ENCODE measurements around the gene FOXB2. TPM values are rescaled to one million over a fixed set of nuclear protein-coding genes. Genes with fewer than 3 reads are reported as not detected.

The FOXB2 gene
- total RNA-seq, 1 experiment from 2014 or later, result not detected

DNA sequence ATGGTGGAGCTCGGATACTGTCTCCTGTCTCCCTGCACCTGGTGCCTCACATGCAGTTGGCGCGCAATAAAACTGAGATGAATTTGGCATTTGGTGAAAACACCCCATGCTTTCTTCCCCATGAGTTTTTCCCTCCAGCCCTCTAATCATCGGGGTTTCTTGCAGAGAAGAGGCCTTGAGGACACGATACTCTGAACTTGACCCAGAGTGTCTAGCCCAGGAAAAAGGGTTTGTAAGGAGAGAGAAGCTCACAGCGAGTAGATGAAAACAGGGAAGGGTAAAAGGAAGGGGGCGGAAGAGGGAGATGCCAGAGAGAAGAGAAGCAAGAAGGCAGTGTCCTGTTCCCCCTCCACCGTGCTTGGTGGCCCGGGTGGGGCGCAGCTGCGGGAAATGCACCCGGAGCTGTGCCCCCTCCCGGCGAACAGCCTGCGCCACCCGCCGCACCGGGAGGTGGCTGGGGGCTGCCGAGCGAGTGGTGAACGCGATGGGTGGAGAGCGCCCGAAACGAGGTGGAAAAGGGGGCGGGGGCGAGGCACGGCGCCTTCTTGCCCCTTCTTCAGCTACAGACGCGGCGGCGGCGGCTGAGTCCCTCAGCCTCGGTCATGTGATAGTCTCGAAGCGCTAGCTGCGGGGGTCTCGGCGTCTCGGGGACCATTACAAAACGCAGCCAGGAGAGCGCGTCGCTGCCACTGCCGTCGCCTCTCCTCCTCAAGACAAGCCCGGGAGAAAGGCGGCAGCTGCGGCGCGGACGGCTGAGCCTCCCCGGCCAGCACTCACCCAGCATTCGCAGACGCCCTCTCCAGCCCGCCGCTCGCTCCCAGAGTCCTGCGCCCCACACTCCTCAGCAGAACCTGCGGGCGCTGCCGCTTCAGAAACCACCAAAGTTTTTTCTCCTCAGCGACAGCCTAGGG, 1.1 kb upstream of the FOXB2 start:
- H3K4me2 ChIP-seq (ENCODE audit: low read depth, low read length, poor library complexity, severe bottlenecking), result no peak overlapping the region
- no peak for DNase-seq
- no peaks in the 10 kb centered on the region for H3K9me3 ChIP-seq (ENCODE audit: low read length)

DNA sequence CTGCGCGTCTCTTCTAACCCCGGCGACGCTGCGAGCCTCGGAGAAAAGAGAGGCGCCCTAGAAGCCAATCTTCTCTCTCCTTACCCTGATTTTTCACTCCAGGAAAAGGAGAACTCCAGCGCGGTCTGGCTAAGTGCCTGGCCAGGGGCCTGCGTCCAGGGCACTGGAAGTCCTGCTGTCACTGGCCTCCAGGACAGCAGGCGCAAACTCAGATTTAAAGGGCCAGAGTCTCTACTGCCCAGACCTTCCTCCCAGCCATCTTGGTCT, 553 bp upstream of the FOXB2 start:
- H3K27me3 ChIP-seq (ENCODE audit: low read length), result no peaks in the 10 kb centered on the region

More for the DNA sequence above, 1.1 kb upstream of the FOXB2 start:
- H4K20me1 ChIP-seq (ENCODE audit: insufficient read depth, low read depth, low read length), result no peaks in the 10 kb centered on the region
- H3K79me2 ChIP-seq (ENCODE audit: low read length), result no peaks in the 10 kb centered on the region
- no peak overlapping the region for H3K27ac ChIP-seq (ENCODE audit: low read length)
- no peaks in the 10 kb centered on the region for H3K4me1 ChIP-seq (ENCODE audit: low read length)
- H2AFZ ChIP-seq (ENCODE audit: low read length), result no peak overlapping the region
- no peaks in the 10 kb centered on the region for H3K27me3 ChIP-seq (ENCODE audit: low read length)
- no peaks in the 10 kb centered on the region for H3K9me2 ChIP-seq (replicated peaks; ENCODE audit: insufficient read depth, low read length)
- H3K9ac ChIP-seq (ENCODE audit: low read length), result no peak overlapping the region
- H3K4me3 ChIP-seq (ENCODE audit: low read length), result no peak overlapping the region
- no peaks in the 10 kb centered on the region for H3K36me3 ChIP-seq (ENCODE audit: insufficient read depth, low read length)

DNA sequence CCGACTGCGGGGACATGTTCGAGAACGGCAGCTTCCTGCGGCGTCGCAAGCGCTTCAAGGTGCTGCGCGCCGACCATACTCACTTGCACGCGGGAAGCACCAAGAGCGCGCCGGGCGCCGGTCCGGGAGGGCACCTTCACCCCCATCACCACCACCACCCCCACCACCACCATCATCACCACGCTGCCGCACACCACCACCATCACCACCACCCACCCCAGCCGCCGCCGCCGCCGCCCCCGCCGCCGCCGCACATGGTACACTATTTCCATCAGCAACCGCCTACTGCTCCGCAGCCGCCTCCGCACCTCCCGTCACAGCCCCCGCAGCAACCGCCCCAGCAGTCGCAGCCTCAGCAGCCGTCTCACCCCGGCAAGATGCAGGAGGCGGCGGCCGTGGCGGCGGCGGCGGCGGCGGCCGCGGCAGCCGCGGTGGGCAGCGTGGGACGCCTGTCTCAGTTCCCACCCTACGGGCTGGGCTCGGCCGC, 514 bp downstream of the FOXB2 start:
- Histone ChIP-seq H4K20me1 (ENCODE audit: insufficient read depth, low read depth, low read length) (no peaks in the 10 kb centered on the region), H2AFZ (ENCODE audit: low read length) (no peak overlapping the region), H3K4me3 (ENCODE audit: low read length) (no peak overlapping the region), H3K27me3 (ENCODE audit: low read length) (no peaks in the 10 kb centered on the region), H3K4me1 (ENCODE audit: low read length) (no peaks in the 10 kb centered on the region), H3K9me3 (ENCODE audit: low read length) (no peaks in the 10 kb centered on the region), H3K36me3 (ENCODE audit: insufficient read depth, low read length) (no peaks in the 10 kb centered on the region), H3K27ac (ENCODE audit: low read length) (no peak overlapping the region), H3K9me2 (replicated peaks; ENCODE audit: insufficient read depth, low read length) (no peaks in the 10 kb centered on the region), H3K4me2 (ENCODE audit: low read depth, low read length, poor library complexity, severe bottlenecking) (no peak overlapping the region), H3K79me2 (ENCODE audit: low read length) (no peaks in the 10 kb centered on the region), H3K9ac (ENCODE audit: low read length) (no peak overlapping the region)
- no peak for DNase-seq

More for the DNA sequence above, 553 bp upstream of the FOXB2 start:
- no peak overlapping the region for H3K4me3 ChIP-seq (ENCODE audit: low read length)
- no peaks in the 10 kb centered on the region for H3K36me3 ChIP-seq (ENCODE audit: insufficient read depth, low read length)
- no peak overlapping the region for H3K9ac ChIP-seq (ENCODE audit: low read length)
- DNase-seq, result no peak
- H3K27ac ChIP-seq (ENCODE audit: low read length), result no peak overlapping the region
- no peaks in the 10 kb centered on the region for H3K9me2 ChIP-seq (replicated peaks; ENCODE audit: insufficient read depth, low read length)
- H3K9me3 ChIP-seq (ENCODE audit: low read length), result no peaks in the 10 kb centered on the region
- H3K79me2 ChIP-seq (ENCODE audit: low read length), result no peaks in the 10 kb centered on the region
- no peaks in the 10 kb centered on the region for H4K20me1 ChIP-seq (ENCODE audit: insufficient read depth, low read depth, low read length)
- H3K4me1 ChIP-seq (ENCODE audit: low read length), result no peaks in the 10 kb centered on the region
- no peak overlapping the region for H2AFZ ChIP-seq (ENCODE audit: low read length)
- no peak overlapping the region for H3K4me2 ChIP-seq (ENCODE audit: low read depth, low read length, poor library complexity, severe bottlenecking)

DNA sequence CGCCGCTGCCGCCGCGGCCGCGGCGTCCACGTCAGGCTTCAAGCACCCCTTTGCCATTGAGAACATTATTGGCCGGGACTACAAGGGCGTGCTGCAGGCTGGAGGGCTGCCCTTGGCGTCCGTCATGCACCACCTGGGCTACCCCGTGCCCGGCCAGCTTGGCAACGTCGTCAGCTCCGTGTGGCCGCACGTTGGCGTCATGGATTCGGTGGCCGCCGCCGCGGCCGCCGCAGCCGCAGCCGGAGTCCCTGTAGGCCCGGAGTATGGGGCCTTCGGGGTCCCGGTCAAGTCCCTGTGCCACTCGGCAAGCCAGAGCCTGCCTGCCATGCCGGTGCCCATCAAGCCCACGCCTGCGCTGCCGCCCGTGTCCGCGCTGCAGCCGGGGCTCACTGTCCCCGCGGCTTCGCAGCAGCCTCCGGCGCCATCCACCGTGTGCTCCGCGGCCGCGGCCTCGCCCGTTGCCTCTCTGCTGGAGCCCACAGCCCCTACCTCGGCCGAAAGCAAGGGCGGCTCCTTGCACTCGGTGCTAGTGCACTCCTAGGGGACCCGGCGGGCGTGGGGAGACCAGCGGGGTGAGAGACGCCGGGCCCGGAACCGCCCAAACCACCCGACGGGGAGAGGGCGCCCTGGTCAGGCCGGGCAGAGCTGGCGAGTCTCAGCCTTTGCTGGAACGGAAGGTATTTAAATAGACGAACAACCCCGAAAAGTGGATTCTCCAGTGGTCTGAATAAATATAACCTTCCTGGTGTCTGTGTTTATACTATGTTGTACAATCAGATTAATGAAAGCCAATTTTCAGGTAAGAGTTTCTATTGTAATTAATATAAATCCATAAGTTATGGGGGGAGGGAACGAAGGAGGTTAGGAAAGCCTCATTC, 1.2 kb downstream of the FOXB2 start:
- Histone ChIP-seq H3K9me2 (replicated peaks; ENCODE audit: insufficient read depth, low read length) (no peaks in the 10 kb centered on the region), H3K4me1 (ENCODE audit: low read length) (no peaks in the 10 kb centered on the region), H3K36me3 (ENCODE audit: insufficient read depth, low read length) (no peaks in the 10 kb centered on the region), H3K27me3 (ENCODE audit: low read length) (no peaks in the 10 kb centered on the region), H3K9me3 (ENCODE audit: low read length) (no peaks in the 10 kb centered on the region), H3K27ac (ENCODE audit: low read length) (no peak overlapping the region), H2AFZ (ENCODE audit: low read length) (no peak overlapping the region), H3K4me3 (ENCODE audit: low read length) (no peak overlapping the region), H3K79me2 (ENCODE audit: low read length) (no peaks in the 10 kb centered on the region), H3K4me2 (ENCODE audit: low read depth, low read length, poor library complexity, severe bottlenecking) (no peak overlapping the region), H3K9ac (ENCODE audit: low read length) (no peak overlapping the region), H4K20me1 (ENCODE audit: insufficient read depth, low read depth, low read length) (no peaks in the 10 kb centered on the region)
- no peak for DNase-seq

DNA sequence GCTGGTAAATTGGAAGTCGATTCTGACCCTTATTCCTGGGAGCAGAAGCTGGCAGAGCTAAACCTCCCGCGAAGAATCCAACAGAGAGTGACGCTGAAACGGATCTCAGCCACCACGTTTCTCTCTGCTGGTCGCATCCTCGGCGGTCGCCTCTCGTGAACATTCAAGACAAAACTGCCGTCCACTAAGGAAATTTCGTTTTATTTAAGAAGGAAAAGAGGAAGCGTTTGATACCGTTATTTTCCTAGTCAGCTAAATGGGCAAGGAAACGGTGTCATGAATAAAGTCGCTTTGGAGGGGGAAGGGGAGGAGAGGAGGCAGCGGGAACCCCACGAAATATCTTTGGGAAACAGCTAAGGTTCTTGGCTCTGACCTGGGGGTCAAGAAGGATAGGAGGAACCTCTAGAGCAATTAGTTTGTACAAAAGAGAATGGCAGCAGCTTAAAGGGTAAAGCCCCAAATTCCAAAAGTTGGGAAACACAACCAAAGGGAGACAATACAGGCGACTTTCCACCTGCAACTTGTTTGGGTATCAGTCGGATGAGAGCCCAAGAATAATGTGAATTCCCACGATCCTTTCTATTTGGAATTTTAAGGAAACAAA, 1.9 kb downstream of the FOXB2 start:
- Histone ChIP-seq H3K79me2 (ENCODE audit: low read length) (no peaks in the 10 kb centered on the region), H3K27ac (ENCODE audit: low read length) (no peak overlapping the region), H3K36me3 (ENCODE audit: insufficient read depth, low read length) (no peaks in the 10 kb centered on the region), H3K4me1 (ENCODE audit: low read length) (no peaks in the 10 kb centered on the region), H3K4me2 (ENCODE audit: low read depth, low read length, poor library complexity, severe bottlenecking) (no peak overlapping the region), H4K20me1 (ENCODE audit: insufficient read depth, low read depth, low read length) (no peaks in the 10 kb centered on the region), H3K4me3 (ENCODE audit: low read length) (no peak overlapping the region), H2AFZ (ENCODE audit: low read length) (no peak overlapping the region), H3K9me3 (ENCODE audit: low read length) (no peaks in the 10 kb centered on the region), H3K9ac (ENCODE audit: low read length) (no peak overlapping the region), H3K27me3 (ENCODE audit: low read length) (no peaks in the 10 kb centered on the region), H3K9me2 (replicated peaks; ENCODE audit: insufficient read depth, low read length) (no peaks in the 10 kb centered on the region)
- DNase-seq, result no peak

DNA sequence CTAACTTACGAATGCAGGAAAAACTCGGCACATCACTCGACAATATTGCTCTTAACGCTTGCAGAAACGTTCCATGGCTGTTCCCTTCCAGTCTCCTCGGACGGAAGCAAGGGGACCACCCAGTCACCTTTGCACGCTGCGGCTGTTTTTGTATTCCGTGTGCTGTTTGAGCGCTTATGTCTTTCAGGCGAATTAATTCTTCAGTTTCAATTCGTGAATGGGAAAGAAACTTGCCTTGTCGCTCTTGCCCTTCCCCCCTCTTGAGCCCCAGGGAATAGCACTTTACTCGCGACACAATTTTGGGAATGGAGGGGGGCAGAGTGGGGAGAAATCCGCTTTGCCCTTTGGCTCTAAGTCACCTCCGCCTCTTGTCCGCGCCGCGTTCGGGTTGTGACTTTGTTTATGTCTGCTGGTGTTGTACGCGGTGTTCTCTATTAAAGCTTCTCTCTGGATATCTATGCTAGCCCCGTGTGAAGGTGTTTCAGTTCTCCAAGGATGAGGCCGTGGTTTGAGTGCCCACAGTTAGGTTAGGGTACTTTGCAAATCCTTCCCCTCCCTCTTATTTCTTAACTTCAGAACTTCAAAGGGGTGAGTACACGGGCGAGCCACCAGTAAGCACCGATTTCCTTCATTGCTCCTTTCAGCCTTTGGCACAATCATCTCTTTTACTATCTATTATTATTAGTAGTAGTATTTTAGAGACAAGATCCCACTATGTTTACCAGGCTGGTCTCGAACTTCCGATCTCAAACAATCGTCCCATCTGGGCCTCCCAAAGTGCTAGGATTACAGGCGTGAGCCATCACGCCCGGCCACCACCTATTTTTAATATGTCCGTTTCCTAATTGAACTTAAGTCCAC, 2.7 kb downstream of the FOXB2 start:
- Histone ChIP-seq H3K79me2 (ENCODE audit: low read length) (no peaks in the 10 kb centered on the region), H3K4me2 (ENCODE audit: low read depth, low read length, poor library complexity, severe bottlenecking) (no peak overlapping the region), H3K27me3 (ENCODE audit: low read length) (no peaks in the 10 kb centered on the region), H4K20me1 (ENCODE audit: insufficient read depth, low read depth, low read length) (no peaks in the 10 kb centered on the region), H3K9me3 (ENCODE audit: low read length) (no peaks in the 10 kb centered on the region), H3K36me3 (ENCODE audit: insufficient read depth, low read length) (no peaks in the 10 kb centered on the region), H3K4me1 (ENCODE audit: low read length) (no peaks in the 10 kb centered on the region), H3K4me3 (ENCODE audit: low read length) (no peak overlapping the region), H3K9me2 (replicated peaks; ENCODE audit: insufficient read depth, low read length) (no peaks in the 10 kb centered on the region), H2AFZ (ENCODE audit: low read length) (no peak overlapping the region), H3K9ac (ENCODE audit: low read length) (no peak overlapping the region), H3K27ac (ENCODE audit: low read length) (no peak overlapping the region)
- DNase-seq, result no peak

DNA sequence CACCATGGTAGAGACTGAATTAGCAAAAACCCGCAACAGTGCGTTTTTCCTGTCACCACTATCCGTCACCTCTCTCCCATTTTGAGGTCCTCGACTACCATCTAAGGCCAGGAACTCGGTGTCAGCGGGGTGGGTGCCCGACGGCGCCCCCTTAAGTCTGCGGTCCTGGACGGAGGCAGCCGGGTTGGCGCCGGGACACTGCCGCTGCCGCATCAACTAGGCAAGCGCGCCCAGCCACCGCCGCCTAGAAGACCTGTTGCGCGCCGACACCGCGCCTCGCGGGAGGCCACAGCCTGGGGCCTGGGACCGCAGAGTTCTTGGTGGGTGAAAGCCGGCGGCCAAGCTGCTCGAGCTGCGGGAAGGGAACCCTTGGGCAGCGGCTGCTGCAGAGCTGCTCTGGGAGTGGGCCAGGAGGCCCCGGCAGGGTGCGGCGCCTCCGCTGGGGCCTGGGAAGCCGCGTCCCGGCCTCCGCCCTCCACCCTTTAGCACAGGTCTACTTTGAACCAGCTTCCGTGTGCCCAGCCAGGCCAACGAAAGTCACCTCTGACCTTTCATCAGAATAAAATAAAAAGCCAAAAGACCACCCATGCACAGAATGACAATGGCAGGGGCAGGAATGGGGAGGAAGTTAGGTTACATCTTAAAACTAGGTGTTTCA, 3.5 kb downstream of the FOXB2 start:
- no peaks in the 10 kb centered on the region for H3K79me2 ChIP-seq (ENCODE audit: low read length)
- no peaks in the 10 kb centered on the region for H4K20me1 ChIP-seq (ENCODE audit: insufficient read depth, low read depth, low read length)
- no peak overlapping the region for H3K9ac ChIP-seq (ENCODE audit: low read length)
- H2AFZ ChIP-seq (ENCODE audit: low read length), result no peak overlapping the region
- H3K27me3 ChIP-seq (ENCODE audit: low read length), result no peaks in the 10 kb centered on the region
- H3K4me1 ChIP-seq (ENCODE audit: low read length), result no peaks in the 10 kb centered on the region
- no peaks in the 10 kb centered on the region for H3K9me3 ChIP-seq (ENCODE audit: low read length)
- H3K27ac ChIP-seq (ENCODE audit: low read length), result no peak overlapping the region
- no peaks in the 10 kb centered on the region for H3K36me3 ChIP-seq (ENCODE audit: insufficient read depth, low read length)
- H3K9me2 ChIP-seq (replicated peaks; ENCODE audit: insufficient read depth, low read length), result no peaks in the 10 kb centered on the region
- H3K4me2 ChIP-seq (ENCODE audit: low read depth, low read length, poor library complexity, severe bottlenecking), result no peak overlapping the region
- DNase-seq, result no peak
- H3K4me3 ChIP-seq (ENCODE audit: low read length), result no peak overlapping the region

Measured in Karpas-422 (cell line).